Vagina (tissue), 2 donors: ENCODE measurements around the gene SLC2A4RG. TPM values are rescaled to one million over a fixed set of nuclear protein-coding genes. Genes with fewer than 3 reads are reported as not detected.

Source experiments
- DNase-seq, 2 donors: peaks; one replicate each; pipeline ENCODE4 v3.0.0-alpha.2; 2017; ENCODE audit errors: extremely low spot score in 2 of 2
- H3K27ac ChIP-seq: fragments of 200-600 bp; sonication (generic); one replicate; pipeline ENCODE4 v1.5.1; 2019
- H3K27me3 ChIP-seq: fragments of 200-600 bp; sonication (generic); one replicate; pipeline ENCODE4 v1.5.1; 2019
- H3K36me3 ChIP-seq, 2 donors: fragments of 200-600 bp; sonication (generic); one replicate each; pipeline ENCODE4 v1.5.1; 2017 to 2019
- H3K4me1 ChIP-seq: fragments of 200-600 bp; sonication (generic); one replicate; pipeline ENCODE4 v1.5.1; 2019
- H3K4me3 ChIP-seq, 2 donors: fragments of 200-600 bp; sonication (generic); 1 replicate in 1 of 2; 2 replicates in 1 of 2; pipeline ENCODE4 v1.5.1; 2016 to 2019
- H3K9me3 ChIP-seq: fragments of 200-600 bp; sonication (generic); one replicate; pipeline ENCODE4 v1.5.1; 2019
- POLR2A ChIP-seq, 2 donors: fragments of 450-650 bp; IDR thresholded peaks; one replicate each; pipeline ENCODE4 v1.6.1; 2017; ENCODE audit warnings: antibody characterized with exemption in 2 of 2, mild to moderate bottlenecking in 2 of 2, moderate library complexity in 2 of 2
- POLR2AphosphoS5 ChIP-seq, 2 donors: sonication (generic); formaldehyde crosslinking; IDR thresholded peaks; one replicate each; pipeline ENCODE4 v1.9.0; 2017; ENCODE audit warnings: antibody characterized with exemption in 2 of 2, mild to moderate bottlenecking in 2 of 2, low read depth in 1 of 2; ENCODE audit not compliant: insufficient read depth in 1 of 2
- intact Hi-C: fragments of 100-400 bp; cut with DNase I; formaldehyde crosslinking; loops from one replicate; pipeline ENCODE4 v1.15.1; 2023
- total RNA-seq: library from RNA; depleted of rRNA; stranded (reverse); fragments of >200 nt; gene quantifications from one replicate; pipeline ENCODE4 v1.2.3, GENCODE V29; 2016
- TF ChIP-seq, protein P1 (sequence below), 3 experiments: fragments of 450-650 bp in 2 of 3; fragments of 200-600 bp in 1 of 3; sonication (generic) in 1 of 3; IDR thresholded peaks; one replicate each; pipeline ENCODE4 v1.5.1; 2017 to 2019; ENCODE audit warnings: antibody characterized with exemption in 3 of 3, mild to moderate bottlenecking in 2 of 3, moderate library complexity in 2 of 3

Gene SLC2A4RG
- total RNA-seq, 1 donor from 2014 or later: 33.1 TPM

DNA sequence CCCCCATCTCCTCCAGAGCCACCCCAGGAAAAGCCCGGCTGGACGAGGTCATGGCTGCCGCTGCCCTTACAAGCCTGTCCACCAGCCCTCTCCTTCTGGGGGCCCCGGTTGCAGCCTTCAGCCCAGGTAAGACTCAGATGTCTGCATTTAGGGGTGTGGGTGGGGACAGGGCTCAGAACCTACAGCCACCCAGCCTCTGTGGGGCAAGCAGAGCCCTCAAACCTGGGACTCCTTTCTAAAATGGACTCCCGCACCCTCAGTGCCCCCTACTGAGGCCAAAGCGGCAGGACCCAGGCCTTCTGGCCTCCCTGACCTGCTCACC lies 1.7 kb downstream of the SLC2A4RG start:
- H3K27ac ChIP-seq: peak overlapping the region; percentile 84
- TF ChIP-seq, protein P1, sequence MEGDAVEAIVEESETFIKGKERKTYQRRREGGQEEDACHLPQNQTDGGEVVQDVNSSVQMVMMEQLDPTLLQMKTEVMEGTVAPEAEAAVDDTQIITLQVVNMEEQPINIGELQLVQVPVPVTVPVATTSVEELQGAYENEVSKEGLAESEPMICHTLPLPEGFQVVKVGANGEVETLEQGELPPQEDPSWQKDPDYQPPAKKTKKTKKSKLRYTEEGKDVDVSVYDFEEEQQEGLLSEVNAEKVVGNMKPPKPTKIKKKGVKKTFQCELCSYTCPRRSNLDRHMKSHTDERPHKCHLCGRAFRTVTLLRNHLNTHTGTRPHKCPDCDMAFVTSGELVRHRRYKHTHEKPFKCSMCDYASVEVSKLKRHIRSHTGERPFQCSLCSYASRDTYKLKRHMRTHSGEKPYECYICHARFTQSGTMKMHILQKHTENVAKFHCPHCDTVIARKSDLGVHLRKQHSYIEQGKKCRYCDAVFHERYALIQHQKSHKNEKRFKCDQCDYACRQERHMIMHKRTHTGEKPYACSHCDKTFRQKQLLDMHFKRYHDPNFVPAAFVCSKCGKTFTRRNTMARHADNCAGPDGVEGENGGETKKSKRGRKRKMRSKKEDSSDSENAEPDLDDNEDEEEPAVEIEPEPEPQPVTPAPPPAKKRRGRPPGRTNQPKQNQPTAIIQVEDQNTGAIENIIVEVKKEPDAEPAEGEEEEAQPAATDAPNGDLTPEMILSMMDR (IDR thresholded peaks at IDR 0.05): no peak
- TF ChIP-seq POLR2A (IDR thresholded peaks at IDR 0.05): no peak
- TF ChIP-seq POLR2AphosphoS5 (IDR thresholded peaks at IDR 0.05; ENCODE audit: insufficient read depth in 1 of 2, low read depth in 1 of 2): no peak
- H3K9me3 ChIP-seq: no peaks in the 10 kb centered on the region
- no peaks in the 10 kb centered on the region for H3K27me3 ChIP-seq
- peaks cover 0 to 19% of the 10 kb centered on the region in 2 donors for H3K36me3 ChIP-seq
- no peak for DNase-seq
- intact Hi-C loops: no loop called here
- peak overlapping the region; percentile 54 to 85 for H3K4me3 ChIP-seq
- H3K4me1 ChIP-seq: peaks cover 46% of the 10 kb centered on the region

DNA sequence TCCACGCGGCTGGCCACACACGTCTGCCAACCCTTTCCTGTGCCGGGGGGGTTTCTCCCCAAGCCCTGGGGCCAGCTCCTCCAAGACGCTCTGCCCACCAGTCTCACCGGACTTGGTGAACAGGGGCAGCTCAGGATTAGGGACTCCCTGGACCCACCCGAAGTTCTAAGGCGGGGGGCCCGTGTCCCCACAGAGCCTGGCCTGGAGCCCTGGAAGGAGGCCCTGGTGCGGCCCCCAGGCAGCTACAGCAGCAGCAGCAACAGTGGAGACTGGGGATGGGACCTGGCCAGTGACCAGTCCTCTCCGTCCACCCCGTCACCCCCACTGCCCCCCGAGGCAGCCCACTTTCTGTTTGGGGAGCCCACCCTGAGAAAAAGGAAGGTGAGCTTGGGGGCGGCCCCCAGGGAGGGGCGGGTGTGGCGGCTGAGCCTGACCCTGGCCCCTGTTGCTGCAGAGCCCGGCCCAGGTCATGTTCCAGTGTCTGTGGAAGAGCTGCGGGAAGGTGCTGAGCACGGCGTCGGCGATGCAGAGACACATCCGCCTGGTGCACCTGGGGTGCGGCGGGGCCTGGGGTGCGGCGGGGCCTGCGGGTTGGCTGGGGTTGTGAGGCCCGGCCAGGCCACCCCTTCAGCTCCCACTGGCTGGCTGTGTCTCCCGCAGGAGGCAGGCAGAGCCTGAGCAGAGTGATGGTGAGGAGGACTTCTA lies 2.3 kb downstream of the SLC2A4RG start:
- Histone ChIP-seq H3K9me3 (no peaks in the 10 kb centered on the region), H3K27ac (peak overlapping the region; percentile 84), H3K4me3 (peak overlapping the region; percentile 54 to 85), H3K27me3 (no peaks in the 10 kb centered on the region), H3K36me3 (peaks cover 0 to 19% of the 10 kb centered on the region in 2 donors), H3K4me1 (peaks cover 41% of the 10 kb centered on the region)
- TF ChIP-seq, protein P1 (IDR thresholded peaks at IDR 0.05): no peak
- TF ChIP-seq POLR2A (IDR thresholded peaks at IDR 0.05) (no peak), POLR2AphosphoS5 (IDR thresholded peaks at IDR 0.05; ENCODE audit: insufficient read depth in 1 of 2, low read depth in 1 of 2) (no peak)
- intact Hi-C loops: no loop called here
- no peak for DNase-seq

DNA sequence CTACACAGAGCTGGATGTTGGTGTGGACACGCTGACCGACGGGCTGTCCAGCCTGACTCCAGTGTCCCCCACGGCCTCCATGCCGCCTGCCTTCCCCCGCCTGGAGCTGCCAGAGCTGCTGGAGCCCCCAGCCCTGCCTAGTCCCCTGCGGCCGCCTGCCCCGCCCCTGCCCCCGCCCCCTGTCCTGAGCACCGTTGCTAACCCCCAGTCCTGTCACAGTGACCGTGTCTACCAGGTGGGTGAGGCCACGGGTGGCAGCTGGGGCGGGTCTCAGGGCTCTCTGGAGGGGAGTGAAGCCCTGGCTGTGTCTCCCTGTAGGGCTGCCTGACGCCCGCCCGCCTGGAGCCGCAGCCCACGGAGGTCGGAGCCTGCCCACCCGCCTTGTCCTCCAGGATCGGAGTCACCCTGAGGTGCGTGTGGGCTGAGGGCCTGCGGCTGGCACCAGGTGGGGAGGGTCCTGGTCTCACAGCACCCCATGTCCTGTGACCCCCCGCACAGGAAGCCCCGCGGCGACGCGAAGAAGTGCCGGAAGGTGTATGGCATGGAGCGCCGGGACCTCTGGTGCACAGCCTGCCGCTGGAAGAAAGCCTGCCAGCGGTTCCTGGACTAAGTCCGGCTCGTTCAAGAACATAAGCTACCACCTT lies 2.9 kb downstream of the SLC2A4RG start:
- no peak for TF ChIP-seq POLR2AphosphoS5 (IDR thresholded peaks at IDR 0.05; ENCODE audit: insufficient read depth in 1 of 2, low read depth in 1 of 2)
- no peak for TF ChIP-seq POLR2A (IDR thresholded peaks at IDR 0.05)
- TF ChIP-seq, protein P1 (IDR thresholded peaks at IDR 0.05): no peak
- Histone ChIP-seq H3K9me3 (no peaks in the 10 kb centered on the region), H3K4me3 (no peak overlapping the region), H3K36me3 (peaks cover 0 to 19% of the 10 kb centered on the region in 2 donors), H3K27ac (peak overlapping the region; percentile 84), H3K4me1 (peaks cover 34% of the 10 kb centered on the region), H3K27me3 (no peaks in the 10 kb centered on the region)
- DNase-seq: no peak
- intact Hi-C loops: no loop called here

DNA sequence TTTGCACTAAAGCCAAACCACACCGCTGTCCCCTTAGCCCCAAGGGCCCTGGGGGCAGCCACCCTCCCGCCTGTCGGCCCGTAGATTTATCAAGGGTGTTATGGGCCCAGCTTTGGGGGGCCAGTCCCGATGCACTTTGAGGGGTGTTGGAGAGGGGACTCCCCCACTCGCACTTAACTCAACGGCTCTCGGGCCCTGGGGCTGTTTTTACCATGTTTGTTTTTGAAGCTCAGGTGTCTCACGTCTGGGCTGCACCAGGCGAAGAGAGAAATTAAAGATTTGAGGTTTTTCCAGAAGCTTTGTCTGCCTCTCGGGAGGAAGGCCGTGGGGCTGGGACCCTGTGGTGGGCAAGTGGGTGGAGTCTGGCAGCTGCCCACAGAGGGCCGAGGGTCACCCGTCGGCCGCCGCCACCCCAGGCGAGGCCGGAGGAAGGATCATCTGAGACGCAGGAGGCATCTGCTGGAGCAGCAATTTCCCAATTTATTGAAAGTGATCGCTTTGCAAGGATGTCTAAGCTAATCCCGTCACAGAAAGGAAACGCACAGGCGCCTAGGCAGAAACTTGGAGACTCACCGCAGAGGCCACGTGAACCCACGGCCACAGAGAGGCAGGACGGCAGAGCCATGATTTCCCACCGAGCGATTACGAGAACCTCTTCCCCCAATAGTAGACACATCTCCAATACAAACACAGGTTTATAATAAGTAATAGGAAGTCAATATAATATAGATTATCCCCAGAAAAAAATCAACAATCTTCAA lies 3.8 kb downstream of the SLC2A4RG start:
- Histone ChIP-seq H3K27me3 (no peaks in the 10 kb centered on the region), H3K27ac (no peak overlapping the region), H3K9me3 (no peaks in the 10 kb centered on the region), H3K4me3 (no peak overlapping the region), H3K4me1 (peaks cover 25% of the 10 kb centered on the region), H3K36me3 (peaks cover 0 to 19% of the 10 kb centered on the region in 2 donors)
- intact Hi-C loops: no loop called here
- no peak for TF ChIP-seq POLR2A (IDR thresholded peaks at IDR 0.05)
- no peak for DNase-seq

DNA sequence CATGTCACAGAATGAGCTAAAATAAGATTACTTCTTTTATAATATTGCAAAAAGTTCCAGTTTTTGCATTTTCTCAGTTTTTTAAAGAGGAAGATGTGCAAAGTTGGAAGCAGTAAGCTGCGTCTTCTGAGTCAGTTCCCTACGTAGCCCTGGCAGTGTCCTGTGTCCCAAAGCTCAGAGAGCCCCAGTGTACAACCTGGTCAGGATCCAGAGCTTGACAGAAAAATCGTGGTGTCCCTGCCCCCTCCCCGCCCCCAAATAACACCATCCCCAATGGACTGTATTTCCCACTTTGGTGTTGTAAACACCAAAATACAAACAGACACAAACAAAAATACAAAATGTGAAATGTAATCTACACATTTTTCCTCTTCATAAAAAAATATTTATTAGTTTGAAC lies 4.6 kb downstream of the SLC2A4RG start:
- H3K9me3 ChIP-seq: no peaks in the 10 kb centered on the region
- H3K27ac ChIP-seq: no peak overlapping the region
- no peaks in the 10 kb centered on the region for H3K27me3 ChIP-seq
- H3K4me3 ChIP-seq: no peak overlapping the region
- no peak for TF ChIP-seq POLR2AphosphoS5 (IDR thresholded peaks at IDR 0.05; ENCODE audit: insufficient read depth in 1 of 2, low read depth in 1 of 2)
- TF ChIP-seq, protein P1 (IDR thresholded peaks at IDR 0.05): no peak
- TF ChIP-seq POLR2A (IDR thresholded peaks at IDR 0.05): no peak
- DNase-seq: no peak
- peaks cover 0 to 19% of the 10 kb centered on the region in 2 donors for H3K36me3 ChIP-seq
- peaks cover 18% of the 10 kb centered on the region for H3K4me1 ChIP-seq
- intact Hi-C loops: no loop called here
